ENCODE data around the gene OR8B2. TPM values are rescaled to one million over a fixed set of nuclear protein-coding genes. Genes with fewer than 3 reads are reported as not detected.
"Not testable (repeated sequence)": the region's sequence is repeated elsewhere in the genome, so short reads cannot be mapped to it uniquely, and the experiment has no call there.

OR8B2 gene
- total RNA-seq, 4 donors from 2014 or later, result not detected

DNA sequence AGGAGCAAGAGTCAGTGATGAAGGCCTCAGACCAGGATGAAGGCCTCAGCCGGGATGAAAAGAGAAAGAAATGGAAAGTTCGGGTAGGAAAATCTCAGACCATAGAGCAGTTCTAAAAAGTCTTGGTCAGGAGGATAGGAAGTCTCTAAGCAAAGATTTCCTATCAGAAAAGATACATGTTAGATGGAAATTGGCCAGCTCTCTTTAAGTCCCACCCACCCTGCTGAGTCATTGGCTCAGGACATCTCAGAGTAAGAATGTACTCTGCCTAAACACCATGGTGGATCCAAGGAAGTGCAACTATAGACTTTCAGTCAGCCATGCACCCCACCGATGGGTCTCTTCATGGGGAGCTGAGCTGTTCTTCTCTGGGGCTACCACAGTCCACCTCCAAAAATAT lies 10.1 kb upstream of the OR8B2 start:
- no peak for TF ChIP-seq POLR2A (IDR thresholded peaks at IDR 0.05)
- TF ChIP-seq, protein P1, sequence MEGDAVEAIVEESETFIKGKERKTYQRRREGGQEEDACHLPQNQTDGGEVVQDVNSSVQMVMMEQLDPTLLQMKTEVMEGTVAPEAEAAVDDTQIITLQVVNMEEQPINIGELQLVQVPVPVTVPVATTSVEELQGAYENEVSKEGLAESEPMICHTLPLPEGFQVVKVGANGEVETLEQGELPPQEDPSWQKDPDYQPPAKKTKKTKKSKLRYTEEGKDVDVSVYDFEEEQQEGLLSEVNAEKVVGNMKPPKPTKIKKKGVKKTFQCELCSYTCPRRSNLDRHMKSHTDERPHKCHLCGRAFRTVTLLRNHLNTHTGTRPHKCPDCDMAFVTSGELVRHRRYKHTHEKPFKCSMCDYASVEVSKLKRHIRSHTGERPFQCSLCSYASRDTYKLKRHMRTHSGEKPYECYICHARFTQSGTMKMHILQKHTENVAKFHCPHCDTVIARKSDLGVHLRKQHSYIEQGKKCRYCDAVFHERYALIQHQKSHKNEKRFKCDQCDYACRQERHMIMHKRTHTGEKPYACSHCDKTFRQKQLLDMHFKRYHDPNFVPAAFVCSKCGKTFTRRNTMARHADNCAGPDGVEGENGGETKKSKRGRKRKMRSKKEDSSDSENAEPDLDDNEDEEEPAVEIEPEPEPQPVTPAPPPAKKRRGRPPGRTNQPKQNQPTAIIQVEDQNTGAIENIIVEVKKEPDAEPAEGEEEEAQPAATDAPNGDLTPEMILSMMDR (IDR thresholded peaks at IDR 0.05), result no peak

DNA sequence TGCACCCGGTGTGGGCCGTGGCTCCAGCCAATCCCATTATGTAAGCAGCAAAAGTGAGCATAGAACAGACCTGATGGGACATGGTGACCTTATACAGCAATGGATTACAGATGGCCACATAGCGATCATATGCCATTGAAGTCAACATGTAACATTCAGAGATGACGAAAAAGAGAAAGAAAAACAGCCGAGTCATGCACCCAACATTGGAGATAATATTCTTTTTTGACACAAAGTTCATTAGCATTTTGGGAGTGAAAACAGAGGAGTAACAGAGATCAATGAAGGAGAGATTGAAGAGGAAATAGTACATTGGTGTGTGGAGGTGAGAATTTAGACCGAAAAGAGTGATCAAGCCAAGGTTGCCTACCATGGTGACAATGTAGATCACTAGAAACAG lies 1.4 kb downstream of the OR8B2 start:
- intact Hi-C loops (cut with DNase I); H3K4me3 ChIP-seq; H3K9me3 ChIP-seq; H3K27me3 ChIP-seq; DNase-seq; H3K36me3 ChIP-seq; H3K27ac ChIP-seq; H3K4me1 ChIP-seq: not testable (repeated sequence)
- 78 to 82% methylated on average over 4 of the region's 6 CpGs for WGBS, 2 donors

More for the DNA sequence above, 10.1 kb upstream of the OR8B2 start:
- no peak overlapping the region for H3K4me3 ChIP-seq
- no peak overlapping the region for H3K27ac ChIP-seq
- H3K36me3 ChIP-seq, result no peaks in the 10 kb centered on the region
- intact Hi-C loops (cut with DNase I), result no loop called here
- 81 to 82% methylated on average over 3 of the region's 3 CpGs for WGBS, 2 donors
- H3K4me1 ChIP-seq, result no peaks in the 10 kb centered on the region
- H3K9me3 ChIP-seq, result no peaks in the 10 kb centered on the region
- H3K27me3 ChIP-seq, result no peaks in the 10 kb centered on the region
- no peak for DNase-seq

DNA sequence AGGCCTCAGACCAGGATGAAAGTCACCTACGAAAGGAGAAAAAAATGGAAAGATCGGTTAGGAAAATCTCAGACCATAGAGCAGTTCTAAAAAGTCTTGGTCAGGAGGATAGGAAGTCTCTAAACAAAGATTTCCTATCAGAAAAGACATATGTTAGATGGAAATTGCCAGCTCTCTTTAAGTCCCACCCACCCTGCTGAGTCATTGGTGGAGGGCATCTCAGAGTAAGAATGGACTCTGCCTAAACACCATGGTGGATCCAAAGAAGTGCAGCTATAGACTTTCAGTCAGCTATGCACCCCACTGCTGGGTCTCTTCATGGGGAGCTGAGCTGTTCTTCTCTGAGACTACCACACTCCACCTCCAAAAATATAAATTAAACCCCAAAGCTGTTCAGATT lies 3.7 kb downstream of the OR8B2 start:
- Histone ChIP-seq H3K9me3 (no peaks in the 10 kb centered on the region), H3K36me3 (no peaks in the 10 kb centered on the region), H3K4me3 (no peak overlapping the region), H3K27me3 (no peaks in the 10 kb centered on the region), H3K4me1 (no peaks in the 10 kb centered on the region), H3K27ac (no peak overlapping the region)
- intact Hi-C loops (cut with DNase I), result no loop called here
- no peak for TF ChIP-seq POLR2A (IDR thresholded peaks at IDR 0.05)
- TF ChIP-seq, protein P1 (IDR thresholded peaks at IDR 0.05), result no peak
- 84 to 87% methylated on average over 2 of the region's 2 CpGs for WGBS, 2 donors
- DNase-seq, result no peak

DNA sequence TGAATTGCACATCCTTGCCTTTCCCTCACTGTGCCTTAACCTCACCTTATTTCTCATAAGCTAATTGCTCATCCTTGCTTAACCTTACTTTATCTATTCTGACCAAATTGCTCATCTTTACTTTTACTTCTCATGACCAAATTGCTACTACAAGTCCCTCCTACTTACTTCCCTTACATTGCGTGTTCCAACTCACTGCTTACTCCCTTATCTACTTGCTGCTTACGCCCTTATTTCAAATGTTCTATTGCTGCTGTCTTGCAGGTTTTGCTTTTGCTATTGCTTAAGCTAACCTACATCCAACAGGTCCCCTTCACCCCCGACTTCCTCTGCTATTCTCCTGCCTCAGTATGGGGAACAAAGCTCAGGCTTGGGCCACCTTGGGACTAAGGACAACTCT lies 8.0 kb downstream of the OR8B2 start:
- H3K4me1 ChIP-seq, result no peaks in the 10 kb centered on the region
- whole genome bisulfite sequencing, 2 donors, result 40 to 59% methylated on average over 2 to 3 of the region's 3 CpGs
- no peak overlapping the region for H3K27ac ChIP-seq
- H3K9me3 ChIP-seq, result no peaks in the 10 kb centered on the region
- no peaks in the 10 kb centered on the region for H3K27me3 ChIP-seq
- H3K4me3 ChIP-seq, result no peak overlapping the region
- DNase-seq, result no peak
- intact Hi-C loops (cut with DNase I), result no loop called here
- no peaks in the 10 kb centered on the region for H3K36me3 ChIP-seq
- no peak for TF ChIP-seq POLR2A (IDR thresholded peaks at IDR 0.05)
- TF ChIP-seq, protein P1 (IDR thresholded peaks at IDR 0.05), result no peak

DNA sequence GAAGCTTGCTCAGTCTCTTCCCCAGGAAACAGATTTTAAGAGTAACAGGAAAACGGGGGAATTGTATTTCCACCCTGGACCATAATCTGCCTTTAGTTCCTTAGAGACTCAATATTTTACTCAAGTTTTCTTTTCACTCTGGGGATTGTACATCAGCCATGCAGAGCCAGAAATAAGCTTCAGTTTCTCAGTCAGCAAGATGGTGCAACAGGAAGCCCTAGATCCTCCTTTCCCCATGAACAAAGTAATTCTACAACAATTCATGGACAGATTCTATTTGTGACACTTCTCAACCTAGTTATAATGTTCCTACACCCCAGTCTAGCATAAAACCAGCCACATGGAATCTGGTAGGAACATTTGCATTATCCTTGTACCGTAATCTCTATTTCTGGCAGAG lies 24.7 kb downstream of the OR8B2 start:
- intact Hi-C loops (cut with DNase I), result no loop called here
- no peaks in the 10 kb centered on the region for H3K4me1 ChIP-seq
- TF ChIP-seq, protein P1 (IDR thresholded peaks at IDR 0.05), result no peak
- no peak for TF ChIP-seq POLR2A (IDR thresholded peaks at IDR 0.05)

DNA sequence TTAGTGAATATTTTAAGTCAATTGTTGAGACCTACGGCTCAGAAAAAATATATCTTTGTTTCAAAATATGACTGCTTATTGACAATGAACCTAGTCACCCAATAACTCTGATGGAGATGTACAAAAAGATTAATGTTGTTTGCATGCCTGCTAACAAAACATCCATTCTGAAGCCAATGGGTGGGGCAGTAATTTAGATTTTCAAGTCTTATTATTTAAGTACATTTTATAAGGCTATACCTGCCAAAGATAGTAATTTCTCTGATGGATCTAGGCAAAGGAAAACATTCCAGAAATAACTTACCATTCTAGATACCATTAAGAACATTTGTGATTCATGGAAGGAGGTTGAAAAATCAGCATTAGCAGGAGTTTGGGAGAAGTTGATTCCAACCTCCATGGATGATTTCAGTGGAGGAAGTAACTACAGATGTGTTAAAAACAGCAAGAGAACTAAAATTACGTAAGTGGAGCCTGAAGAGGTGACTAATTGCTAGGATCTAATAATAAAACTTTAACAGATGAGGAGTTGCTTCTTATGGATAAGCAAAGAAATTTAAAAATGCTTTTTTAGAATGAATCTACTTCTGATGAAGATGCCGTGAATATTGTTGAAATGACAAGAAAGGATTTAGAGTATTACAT lies 37.9 kb downstream of the OR8B2 start:
- no peak for TF ChIP-seq POLR2A (IDR thresholded peaks at IDR 0.05)
- TF ChIP-seq, protein P1 (IDR thresholded peaks at IDR 0.05), result no peak
- H3K27me3 ChIP-seq, result no peaks in the 10 kb centered on the region

More for the DNA sequence above, 24.7 kb downstream of the OR8B2 start:
- Histone ChIP-seq H3K27ac (no peak overlapping the region), H3K27me3 (no peaks in the 10 kb centered on the region), H3K9me3 (no peaks in the 10 kb centered on the region), H3K4me3 (no peak overlapping the region), H3K36me3 (no peaks in the 10 kb centered on the region)
- no peak for DNase-seq
- WGBS, 2 donors, result 14 to 57% methylated on average over 2 of the region's 2 CpGs

More for the DNA sequence above, 37.9 kb downstream of the OR8B2 start:
- 50 to 63% methylated on average over 3 of the region's 3 CpGs for WGBS, 2 donors
- Histone ChIP-seq H3K4me1 (no peaks in the 10 kb centered on the region), H3K27ac (no peak overlapping the region), H3K4me3 (no peak overlapping the region), H3K9me3 (no peaks in the 10 kb centered on the region), H3K36me3 (no peaks in the 10 kb centered on the region)
- intact Hi-C loops (cut with DNase I), result no loop called here
- no peak for DNase-seq

Data from esophagus squamous epithelium (tissue), 5 donors.